Liver (tissue), 9 donors: Measurements from ENCODE around the gene MCF2L2. TPM values are rescaled to one million over a fixed set of nuclear protein-coding genes. Genes with fewer than 3 reads are reported as not detected.

ENCODE experiments used
- DNase-seq: peaks from one replicate; pipeline ENCODE4 v3.0.0-alpha.2; 2017; ENCODE audit warnings: low spot score
- H3K27ac ChIP-seq, 2 donors: one replicate each; pipeline ENCODE4 v1.7.0; 2013; ENCODE audit warnings: inconsistent platforms in 2 of 2, low read length in 2 of 2, control low read depth in 1 of 2, low read depth in 1 of 2, mild to moderate bottlenecking in 1 of 2
- H3K27me3 ChIP-seq, 4 donors: one replicate each; pipeline versions ENCODE4 v1.6.1 to v1.7.0; 2013; ENCODE audit warnings: low read length in 3 of 4, inconsistent platforms in 1 of 4, mild to moderate bottlenecking in 1 of 4, moderate library complexity in 1 of 4; ENCODE audit not compliant: control insufficient read depth in 4 of 4, insufficient read depth in 4 of 4
- H3K36me3 ChIP-seq, 4 donors: one replicate each; pipeline versions ENCODE4 v1.6.1 to v1.7.0; 2013; ENCODE audit warnings: low read length in 3 of 4, mild to moderate bottlenecking in 3 of 4, low read depth in 1 of 4, moderate library complexity in 1 of 4; ENCODE audit not compliant: control insufficient read depth in 4 of 4, insufficient read depth in 3 of 4
- H3K4me1 ChIP-seq, 4 donors: one replicate each; pipeline versions ENCODE4 v1.6.1 to v1.7.0; 2013; ENCODE audit warnings: low read length in 3 of 4, mild to moderate bottlenecking in 3 of 4, moderate library complexity in 1 of 4; ENCODE audit not compliant: control insufficient read depth in 4 of 4, insufficient read depth in 4 of 4
- H3K4me3 ChIP-seq, 3 donors: one replicate each; pipeline versions ENCODE4 v1.6.1 to v1.7.0; 2013; ENCODE audit warnings: low read length in 3 of 3, control low read depth in 1 of 3, low read depth in 1 of 3, mild to moderate bottlenecking in 1 of 3
- H3K9ac ChIP-seq, 2 donors: one replicate each; pipeline ENCODE4 v1.7.0; 2013; ENCODE audit warnings: low read length in 2 of 2, mild to moderate bottlenecking in 2 of 2, moderate library complexity in 2 of 2, control low read depth in 1 of 2, low read depth in 1 of 2
- H3K9me3 ChIP-seq, 4 donors: one replicate each; pipeline versions ENCODE4 v1.6.1 to v1.7.0; 2013; ENCODE audit warnings: low read length in 3 of 4; ENCODE audit not compliant: control insufficient read depth in 4 of 4
- EGR1 ChIP-seq, 2 donors: IDR thresholded peaks; 2 replicates each; pipeline ENCODE4 v1.6.1; 2016 to 2018; ENCODE audit warnings: antibody characterized with exemption in 2 of 2, low read depth in 2 of 2
- FOXA1 ChIP-seq: IDR thresholded peaks from 2 replicates; pipeline ENCODE4 v1.6.1; 2016; ENCODE audit warnings: antibody characterized with exemption
- FOXA2 ChIP-seq: IDR thresholded peaks from 2 replicates; pipeline ENCODE4 v1.6.1; 2016; ENCODE audit warnings: antibody characterized with exemption
- GABPA ChIP-seq, 2 donors: IDR thresholded peaks in 1 of 2; conservative IDR thresholded peaks in 1 of 2; 2 replicates each; pipeline ENCODE4 v1.6.1; 2016; ENCODE audit warnings: antibody characterized with exemption in 2 of 2, mild to moderate bottlenecking in 1 of 2, moderate library complexity in 1 of 2
- HNF4A ChIP-seq, 2 donors: conservative IDR thresholded peaks; 2 replicates each; pipeline ENCODE4 v1.6.1; 2016; ENCODE audit warnings: antibody characterized with exemption in 2 of 2, mild to moderate bottlenecking in 2 of 2
- HNF4G ChIP-seq: IDR thresholded peaks from 2 replicates; pipeline ENCODE4 v1.6.1; 2016; ENCODE audit warnings: antibody characterized with exemption
- JUND ChIP-seq, 2 donors: IDR thresholded peaks; 2 replicates each; pipeline ENCODE4 v1.6.1; 2016; ENCODE audit warnings: antibody characterized with exemption in 2 of 2
- NR2F2 ChIP-seq: IDR thresholded peaks from 2 replicates; pipeline ENCODE4 v1.6.1; 2016; ENCODE audit warnings: antibody characterized with exemption
- RXRA ChIP-seq, 2 donors: IDR thresholded peaks; 2 replicates each; pipeline ENCODE4 v1.6.1; 2017 to 2018; ENCODE audit warnings: antibody characterized with exemption in 2 of 2, mild to moderate bottlenecking in 1 of 2
- SP1 ChIP-seq: IDR thresholded peaks from 2 replicates; pipeline ENCODE4 v1.6.1; 2018; ENCODE audit warnings: antibody characterized with exemption, mild to moderate bottlenecking
- TAF1 ChIP-seq: conservative IDR thresholded peaks from 2 replicates; pipeline ENCODE4 v1.6.1; 2016; ENCODE audit warnings: antibody characterized with exemption, mild to moderate bottlenecking
- WGBS: extraction: QIAGEN DNeasy Blood & Tissue Kit; methylation state at CpG from one replicate; pipeline ENCODE4 v1.1.7; 2013; 5-methylcytosine and 5-hydroxymethylcytosine counted together
- polyA plus RNA-seq, 2 donors: library from polyadenylated mRNA; stranded (reverse) in 1 of 2; unstranded in 1 of 2; fragments of 200-250 nt in 1 of 2; fragments of >200 nt in 1 of 2; fragmentation: Nextera tagmentation in 1 of 2; extraction: Ambion mirVana in 1 of 2; gene quantifications; one replicate each; pipeline versions ENCODE4 v1.2.1 to v1.2.3, GENCODE V29; 2013 to 2015
- total RNA-seq, 2 donors: library from RNA; depleted of rRNA; stranded (reverse); fragments of >200 nt; gene quantifications; one replicate each; pipeline ENCODE4 v1.2.3, GENCODE V29; 2014
- TF ChIP-seq, protein P1 (sequence below): IDR thresholded peaks from 2 replicates; pipeline ENCODE4 v1.6.1; 2016; ENCODE audit warnings: antibody characterized with exemption, mild to moderate bottlenecking
- TF ChIP-seq, protein P2 (sequence below): IDR thresholded peaks from 2 replicates; pipeline ENCODE4 v1.6.1; 2016; ENCODE audit warnings: antibody characterized with exemption
- TF ChIP-seq, protein P3 (sequence below): IDR thresholded peaks from 2 replicates; pipeline ENCODE4 v1.6.1; 2016; ENCODE audit warnings: antibody characterized with exemption
- TF ChIP-seq, protein P4 (sequence below): fragments of 150-350 bp; IDR thresholded peaks from 2 replicates; pipeline ENCODE4 v1.5.1; 2017; ENCODE audit warnings: improper control_type of control experiment, low read depth, low read length; ENCODE audit not compliant: missing input control
- donor health status: healthy.
- donor health status: healthy.
- donor health status: healthy.
- donor health status: healthy.
- donor health status: healthy.

MCF2L2 gene
- total and polyA plus RNA-seq, 4 donors: 0.02 to 0.47 (median 0.17) TPM; not detected in 1

DNA sequence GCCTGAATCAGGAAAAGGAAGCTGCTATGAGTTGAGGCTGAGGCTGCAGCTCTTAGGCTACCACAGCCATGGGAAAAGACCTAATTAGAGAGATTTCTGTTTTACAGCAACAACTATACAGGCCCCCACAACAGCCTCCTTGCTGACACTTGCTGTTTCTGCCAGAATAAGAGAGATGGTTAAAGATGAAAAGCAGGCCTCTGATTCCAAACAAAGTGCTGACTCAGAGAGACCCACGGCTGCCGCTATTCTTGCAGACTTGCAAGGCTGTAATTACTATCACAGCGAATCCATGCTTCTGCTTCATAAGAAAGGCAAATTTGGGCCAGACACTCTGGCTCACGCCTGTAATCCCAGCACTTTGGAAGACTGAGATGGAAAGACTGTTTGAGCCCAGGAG, 41.8 kb downstream of the MCF2L2 start:
- TF ChIP-seq FOXA2 (no peak), GABPA (IDR thresholded peaks at IDR 0.05 in 1 of 2, conservative IDR thresholded peaks at IDR 0.05 in 1 of 2) (no peak), NR2F2 (no peak), RXRA (IDR thresholded peaks at IDR 0.05) (no peak), FOXA1 (no peak), SP1 (no peak), JUND (IDR thresholded peaks at IDR 0.05) (no peak), TAF1 (no peak), EGR1 (IDR thresholded peaks at IDR 0.05; ENCODE audit: low read depth in 2 of 2) (no peak), HNF4G (no peak), HNF4A (conservative IDR thresholded peaks at IDR 0.05) (no peak)
- TF ChIP-seq, protein P1, sequence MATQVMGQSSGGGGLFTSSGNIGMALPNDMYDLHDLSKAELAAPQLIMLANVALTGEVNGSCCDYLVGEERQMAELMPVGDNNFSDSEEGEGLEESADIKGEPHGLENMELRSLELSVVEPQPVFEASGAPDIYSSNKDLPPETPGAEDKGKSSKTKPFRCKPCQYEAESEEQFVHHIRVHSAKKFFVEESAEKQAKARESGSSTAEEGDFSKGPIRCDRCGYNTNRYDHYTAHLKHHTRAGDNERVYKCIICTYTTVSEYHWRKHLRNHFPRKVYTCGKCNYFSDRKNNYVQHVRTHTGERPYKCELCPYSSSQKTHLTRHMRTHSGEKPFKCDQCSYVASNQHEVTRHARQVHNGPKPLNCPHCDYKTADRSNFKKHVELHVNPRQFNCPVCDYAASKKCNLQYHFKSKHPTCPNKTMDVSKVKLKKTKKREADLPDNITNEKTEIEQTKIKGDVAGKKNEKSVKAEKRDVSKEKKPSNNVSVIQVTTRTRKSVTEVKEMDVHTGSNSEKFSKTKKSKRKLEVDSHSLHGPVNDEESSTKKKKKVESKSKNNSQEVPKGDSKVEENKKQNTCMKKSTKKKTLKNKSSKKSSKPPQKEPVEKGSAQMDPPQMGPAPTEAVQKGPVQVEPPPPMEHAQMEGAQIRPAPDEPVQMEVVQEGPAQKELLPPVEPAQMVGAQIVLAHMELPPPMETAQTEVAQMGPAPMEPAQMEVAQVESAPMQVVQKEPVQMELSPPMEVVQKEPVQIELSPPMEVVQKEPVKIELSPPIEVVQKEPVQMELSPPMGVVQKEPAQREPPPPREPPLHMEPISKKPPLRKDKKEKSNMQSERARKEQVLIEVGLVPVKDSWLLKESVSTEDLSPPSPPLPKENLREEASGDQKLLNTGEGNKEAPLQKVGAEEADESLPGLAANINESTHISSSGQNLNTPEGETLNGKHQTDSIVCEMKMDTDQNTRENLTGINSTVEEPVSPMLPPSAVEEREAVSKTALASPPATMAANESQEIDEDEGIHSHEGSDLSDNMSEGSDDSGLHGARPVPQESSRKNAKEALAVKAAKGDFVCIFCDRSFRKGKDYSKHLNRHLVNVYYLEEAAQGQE: no peak
- TF ChIP-seq, protein P2, sequence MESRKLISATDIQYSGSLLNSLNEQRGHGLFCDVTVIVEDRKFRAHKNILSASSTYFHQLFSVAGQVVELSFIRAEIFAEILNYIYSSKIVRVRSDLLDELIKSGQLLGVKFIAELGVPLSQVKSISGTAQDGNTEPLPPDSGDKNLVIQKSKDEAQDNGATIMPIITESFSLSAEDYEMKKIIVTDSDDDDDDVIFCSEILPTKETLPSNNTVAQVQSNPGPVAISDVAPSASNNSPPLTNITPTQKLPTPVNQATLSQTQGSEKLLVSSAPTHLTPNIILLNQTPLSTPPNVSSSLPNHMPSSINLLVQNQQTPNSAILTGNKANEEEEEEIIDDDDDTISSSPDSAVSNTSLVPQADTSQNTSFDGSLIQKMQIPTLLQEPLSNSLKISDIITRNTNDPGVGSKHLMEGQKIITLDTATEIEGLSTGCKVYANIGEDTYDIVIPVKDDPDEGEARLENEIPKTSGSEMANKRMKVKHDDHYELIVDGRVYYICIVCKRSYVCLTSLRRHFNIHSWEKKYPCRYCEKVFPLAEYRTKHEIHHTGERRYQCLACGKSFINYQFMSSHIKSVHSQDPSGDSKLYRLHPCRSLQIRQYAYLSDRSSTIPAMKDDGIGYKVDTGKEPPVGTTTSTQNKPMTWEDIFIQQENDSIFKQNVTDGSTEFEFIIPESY: no peak
- TF ChIP-seq, protein P3, sequence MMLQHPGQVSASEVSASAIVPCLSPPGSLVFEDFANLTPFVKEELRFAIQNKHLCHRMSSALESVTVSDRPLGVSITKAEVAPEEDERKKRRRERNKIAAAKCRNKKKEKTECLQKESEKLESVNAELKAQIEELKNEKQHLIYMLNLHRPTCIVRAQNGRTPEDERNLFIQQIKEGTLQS: no peak
- TF ChIP-seq, protein P4, sequence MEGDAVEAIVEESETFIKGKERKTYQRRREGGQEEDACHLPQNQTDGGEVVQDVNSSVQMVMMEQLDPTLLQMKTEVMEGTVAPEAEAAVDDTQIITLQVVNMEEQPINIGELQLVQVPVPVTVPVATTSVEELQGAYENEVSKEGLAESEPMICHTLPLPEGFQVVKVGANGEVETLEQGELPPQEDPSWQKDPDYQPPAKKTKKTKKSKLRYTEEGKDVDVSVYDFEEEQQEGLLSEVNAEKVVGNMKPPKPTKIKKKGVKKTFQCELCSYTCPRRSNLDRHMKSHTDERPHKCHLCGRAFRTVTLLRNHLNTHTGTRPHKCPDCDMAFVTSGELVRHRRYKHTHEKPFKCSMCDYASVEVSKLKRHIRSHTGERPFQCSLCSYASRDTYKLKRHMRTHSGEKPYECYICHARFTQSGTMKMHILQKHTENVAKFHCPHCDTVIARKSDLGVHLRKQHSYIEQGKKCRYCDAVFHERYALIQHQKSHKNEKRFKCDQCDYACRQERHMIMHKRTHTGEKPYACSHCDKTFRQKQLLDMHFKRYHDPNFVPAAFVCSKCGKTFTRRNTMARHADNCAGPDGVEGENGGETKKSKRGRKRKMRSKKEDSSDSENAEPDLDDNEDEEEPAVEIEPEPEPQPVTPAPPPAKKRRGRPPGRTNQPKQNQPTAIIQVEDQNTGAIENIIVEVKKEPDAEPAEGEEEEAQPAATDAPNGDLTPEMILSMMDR: no peak
- 88% methylated on average over 4 of the region's 4 CpGs for WGBS
- no peak for DNase-seq
- Histone ChIP-seq H3K4me3 (no peak overlapping the region), H3K9ac (no peak overlapping the region), H3K4me1 (peaks cover 0 to 3% (median 0%) of the 10 kb centered on the region in 4 donors), H3K9me3 (no peaks in the 10 kb centered on the region), H3K27me3 (no peaks in the 10 kb centered on the region), H3K27ac (no peak overlapping the region), H3K36me3 (no peaks in the 10 kb centered on the region)
